WTC11 (cell line): Measurements from ENCODE around the gene MOBP.

Experiments
- FOXP1 ChIP-seq: sonication (generic); formaldehyde crosslinking; IDR thresholded peaks from 2 replicates; pipeline ENCODE4 v1.8.0; 2022; ENCODE audit warnings: missing genetic modification reagents, mild to moderate bottlenecking, moderate library complexity, borderline replicate concordance
- JUN ChIP-seq: sonication (generic); formaldehyde crosslinking; IDR thresholded peaks from 2 replicates; pipeline ENCODE4 v1.8.0; 2023; ENCODE audit warnings: mild to moderate bottlenecking, missing genetic modification reagents

- TF ChIP-seq JUN (CRISPR knock-in tag) = no peak
- TF ChIP-seq FOXP1 (CRISPR knock-in tag) = no peak
These were observed 4.2 kb upstream of the MOBP start for GRCh38 chr3:39463269-39463668.
